Fibroblast of lung (primary cell): ENCODE data around the gene CAPN8.
"Not testable (repeated sequence)": the region's sequence is repeated elsewhere in the genome, so short reads cannot be mapped to it uniquely, and the experiment has no call there.

ENCODE experiments used
- CTCF ChIP-seq, 2 donors: IDR thresholded peaks in 1 of 2; conservative IDR thresholded peaks in 1 of 2; 1 replicate in 1 of 2; 2 replicates in 1 of 2; pipeline ENCODE4 v1.5.1; 2011 to 2012; ENCODE audit warnings: low read length in 2 of 2, control low read depth in 1 of 2, inconsistent platforms in 1 of 2, low read depth in 1 of 2, mild to moderate bottlenecking in 1 of 2
- EZH2 ChIP-seq: IDR thresholded peaks from 2 replicates; pipeline ENCODE4 v1.5.1; 2012; ENCODE audit warnings: low read length, control low read depth, mild to moderate bottlenecking; ENCODE audit errors: missing control alignments

GRCh38 chr1:223518553-223518952 is 146.9 kb downstream of the CAPN8 start:
- TF ChIP-seq CTCF (conservative IDR thresholded peaks at IDR 0.05 in 1 of 2, IDR thresholded peaks at IDR 0.05 in 1 of 2; ENCODE audit: low read depth in 1 of 2, low read length in 2 of 2); EZH2: not testable (repeated sequence)
